GM23338 (cell line): ENCODE results near the gene FECH.

Experiments used
- CTCF ChIP-seq, 2 experiments: fragments of 200-600 bp in 1 of 2; sonication (generic) in 1 of 2; conservative IDR thresholded peaks; 2 replicates each; pipeline versions ENCODE4 v1.5.1 to v1.6.1; 2016 to 2017; ENCODE audit warnings: antibody characterized with exemption in 2 of 2, low read depth in 2 of 2, mild to moderate bottlenecking in 2 of 2, moderate library complexity in 1 of 2
- REST ChIP-seq: IDR thresholded peaks from one replicate; pipeline ENCODE4 v1.6.1; 2018; ENCODE audit warnings: antibody characterized with exemption; ENCODE audit not compliant: unreplicated experiment

GRCh38 chr18:57589161-57589560, 2.7 kb upstream of the FECH start:
- no peak for TF ChIP-seq CTCF (conservative IDR thresholded peaks at IDR 0.05; ENCODE audit: low read depth in 2 of 2)
- TF ChIP-seq REST, result no peak
